DOHH2 (cell line): ENCODE data around the gene PARM1.

Source experiments
- H3F3A ChIP-seq: fragments of 200-600 bp; sonication (generic), shearing (Covaris generic); 2 replicates; pipeline ENCODE4 v1.6.0; 2016; ENCODE audit warnings: antibody characterized with exemption, mild to moderate bottlenecking; ENCODE audit not compliant: control insufficient read depth, insufficient read depth
- H3K27ac ChIP-seq: fragments of 200-600 bp; sonication (generic); 2 replicates; pipeline ENCODE4 v1.5.1; 2014; ENCODE audit warnings: low read depth, mild to moderate bottlenecking, low read length, moderate library complexity
- H3K27me3 ChIP-seq: fragments of 200-600 bp; sonication (generic); 2 replicates; pipeline ENCODE4 v1.6.1; 2014; ENCODE audit warnings: mild to moderate bottlenecking, low read length, mixed read lengths; ENCODE audit not compliant: control insufficient read depth
- H3K36me3 ChIP-seq: fragments of 200-600 bp; sonication (generic); 2 replicates; pipeline ENCODE4 v1.6.1; 2014; ENCODE audit warnings: mild to moderate bottlenecking, low read length, moderate library complexity, mixed read lengths; ENCODE audit not compliant: control insufficient read depth
- H3K4me1 ChIP-seq: fragments of 200-600 bp; sonication (generic); 2 replicates; pipeline ENCODE4 v1.6.1; 2014; ENCODE audit warnings: mild to moderate bottlenecking, low read length, mixed read lengths; ENCODE audit not compliant: control insufficient read depth
- H3K4me2 ChIP-seq: fragments of 200-600 bp; sonication (generic); 2 replicates; pipeline ENCODE4 v1.6.0; 2014; ENCODE audit warnings: mild to moderate bottlenecking, low read length, moderate library complexity
- H3K4me3 ChIP-seq: fragments of 200-600 bp; sonication (generic); 2 replicates; pipeline ENCODE4 v1.5.1; 2014; ENCODE audit warnings: mild to moderate bottlenecking, low read length, mixed read lengths
- H3K79me2 ChIP-seq: fragments of 200-600 bp; sonication (generic); 2 replicates; pipeline ENCODE4 v1.6.1; 2014; ENCODE audit warnings: mild to moderate bottlenecking, low read length, mixed read lengths; ENCODE audit not compliant: control insufficient read depth
- H3K9me2 ChIP-seq: fragments of 200-600 bp; sonication (generic); replicated peaks from 2 replicates; pipeline ENCODE4 v1.6.1; 2014; ENCODE audit warnings: mild to moderate bottlenecking, low read length, mixed read lengths; ENCODE audit not compliant: control insufficient read depth
- H3K9me3 ChIP-seq: fragments of 200-600 bp; sonication (generic); 2 replicates; pipeline ENCODE4 v1.6.1; 2014; ENCODE audit warnings: antibody characterized with exemption, low read length, mixed read lengths; ENCODE audit not compliant: control insufficient read depth, insufficient read depth
- H4K20me1 ChIP-seq: fragments of 200-600 bp; sonication (generic); 2 replicates; pipeline ENCODE4 v1.6.0; 2014; ENCODE audit warnings: low read depth, mild to moderate bottlenecking, antibody characterized with exemption, low read length, moderate library complexity; ENCODE audit not compliant: control insufficient read depth, insufficient read depth
- EZH2phosphoT487 ChIP-seq: fragments of 200-600 bp; sonication (generic); IDR thresholded peaks from 2 replicates; pipeline ENCODE4 v1.6.1; 2017; ENCODE audit warnings: borderline replicate concordance, mild to moderate bottlenecking, antibody characterized with exemption, low read length, moderate library complexity, mixed read lengths
- TF ChIP-seq, protein P1 (sequence below): fragments of 200-600 bp; sonication (generic); IDR thresholded peaks from one replicate; pipeline ENCODE4 v1.5.1; 2014; ENCODE audit warnings: antibody characterized with exemption, mild to moderate bottlenecking, low read depth, low read length; ENCODE audit not compliant: poor library complexity, severe bottlenecking

Gene PARM1

DNA sequence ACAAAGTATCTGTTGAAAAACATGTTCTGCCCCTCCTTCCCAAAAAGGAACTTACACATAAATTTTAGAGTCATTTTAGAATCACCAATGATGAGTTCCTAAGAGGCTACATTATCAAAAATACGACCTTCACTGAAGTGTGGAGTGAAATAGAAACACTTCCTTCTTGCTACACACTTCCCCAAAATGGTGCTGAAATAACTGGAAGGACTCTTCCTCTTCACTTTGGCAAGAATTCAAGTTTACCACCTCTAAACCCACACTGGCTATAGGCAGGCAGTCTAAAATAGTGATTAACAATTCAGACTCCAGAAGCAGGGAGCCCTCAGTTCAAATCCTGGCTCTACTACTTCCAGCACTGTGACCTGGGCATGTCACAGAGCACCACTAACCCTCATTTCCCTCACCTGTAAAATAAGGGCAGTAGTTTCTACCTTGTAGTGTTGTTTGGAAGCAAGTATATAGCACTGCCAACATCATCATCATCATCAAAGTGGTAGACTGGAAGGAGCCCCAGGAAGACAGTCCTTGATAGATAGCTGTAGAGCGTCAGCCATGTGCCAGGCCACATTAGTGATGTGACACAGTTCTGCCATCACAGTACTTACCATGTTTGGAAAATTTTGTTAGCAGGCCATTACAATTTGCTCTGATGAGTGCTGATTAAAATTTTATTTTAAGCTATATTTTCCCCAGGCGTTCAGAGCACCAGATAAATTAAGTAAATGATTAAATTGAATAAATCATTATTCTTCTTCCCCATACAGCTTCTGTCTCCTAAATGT, 103.3 kb downstream of the PARM1 start:
- Histone ChIP-seq H3K4me1 (peaks cover 5% of the 10 kb centered on the region), H3K9me3 (no peaks in the 10 kb centered on the region), H3F3A (no peaks in the 10 kb centered on the region), H3K4me2 (no peak overlapping the region), H3K27ac (no peak overlapping the region), H3K27me3 (no peaks in the 10 kb centered on the region), H3K36me3 (no peaks in the 10 kb centered on the region), H3K9me2 (no peaks in the 10 kb centered on the region), H3K4me3 (no peak overlapping the region), H4K20me1 (no peaks in the 10 kb centered on the region), H3K79me2 (no peaks in the 10 kb centered on the region)
- TF ChIP-seq, protein P1, sequence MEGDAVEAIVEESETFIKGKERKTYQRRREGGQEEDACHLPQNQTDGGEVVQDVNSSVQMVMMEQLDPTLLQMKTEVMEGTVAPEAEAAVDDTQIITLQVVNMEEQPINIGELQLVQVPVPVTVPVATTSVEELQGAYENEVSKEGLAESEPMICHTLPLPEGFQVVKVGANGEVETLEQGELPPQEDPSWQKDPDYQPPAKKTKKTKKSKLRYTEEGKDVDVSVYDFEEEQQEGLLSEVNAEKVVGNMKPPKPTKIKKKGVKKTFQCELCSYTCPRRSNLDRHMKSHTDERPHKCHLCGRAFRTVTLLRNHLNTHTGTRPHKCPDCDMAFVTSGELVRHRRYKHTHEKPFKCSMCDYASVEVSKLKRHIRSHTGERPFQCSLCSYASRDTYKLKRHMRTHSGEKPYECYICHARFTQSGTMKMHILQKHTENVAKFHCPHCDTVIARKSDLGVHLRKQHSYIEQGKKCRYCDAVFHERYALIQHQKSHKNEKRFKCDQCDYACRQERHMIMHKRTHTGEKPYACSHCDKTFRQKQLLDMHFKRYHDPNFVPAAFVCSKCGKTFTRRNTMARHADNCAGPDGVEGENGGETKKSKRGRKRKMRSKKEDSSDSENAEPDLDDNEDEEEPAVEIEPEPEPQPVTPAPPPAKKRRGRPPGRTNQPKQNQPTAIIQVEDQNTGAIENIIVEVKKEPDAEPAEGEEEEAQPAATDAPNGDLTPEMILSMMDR = no peak
- no peak for TF ChIP-seq EZH2phosphoT487

DNA sequence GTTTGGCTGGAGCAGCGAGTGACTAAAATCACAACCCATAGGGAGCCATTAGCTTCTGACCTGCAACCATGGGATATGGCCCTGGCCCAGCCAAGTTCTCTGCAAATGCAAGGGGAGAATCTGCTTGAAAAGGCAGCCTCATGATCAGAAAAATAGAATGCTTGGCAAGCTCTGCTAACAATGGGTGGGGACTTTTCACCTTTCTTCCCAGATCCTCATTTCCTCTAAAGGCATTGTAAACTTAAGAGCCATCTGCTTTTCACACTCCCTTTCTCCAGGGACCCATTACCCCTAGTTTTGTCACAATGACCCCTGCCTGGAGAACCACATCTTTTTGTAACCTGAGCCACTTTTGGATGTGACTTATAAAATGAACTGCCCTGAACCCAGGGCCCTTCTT, 104.3 kb downstream of the PARM1 start:
- no peaks in the 10 kb centered on the region for H3K36me3 ChIP-seq
- H3K4me2 ChIP-seq = no peak overlapping the region
- TF ChIP-seq EZH2phosphoT487 = no peak
- TF ChIP-seq, protein P1 = no peak
- H3F3A ChIP-seq = no peaks in the 10 kb centered on the region
- no peak overlapping the region for H3K27ac ChIP-seq
- peaks cover 5% of the 10 kb centered on the region for H3K4me1 ChIP-seq
- no peaks in the 10 kb centered on the region for H3K79me2 ChIP-seq
- no peaks in the 10 kb centered on the region for H4K20me1 ChIP-seq
- H3K27me3 ChIP-seq = no peaks in the 10 kb centered on the region
- H3K9me2 ChIP-seq = no peaks in the 10 kb centered on the region
- no peaks in the 10 kb centered on the region for H3K9me3 ChIP-seq
- H3K4me3 ChIP-seq = no peak overlapping the region

DNA sequence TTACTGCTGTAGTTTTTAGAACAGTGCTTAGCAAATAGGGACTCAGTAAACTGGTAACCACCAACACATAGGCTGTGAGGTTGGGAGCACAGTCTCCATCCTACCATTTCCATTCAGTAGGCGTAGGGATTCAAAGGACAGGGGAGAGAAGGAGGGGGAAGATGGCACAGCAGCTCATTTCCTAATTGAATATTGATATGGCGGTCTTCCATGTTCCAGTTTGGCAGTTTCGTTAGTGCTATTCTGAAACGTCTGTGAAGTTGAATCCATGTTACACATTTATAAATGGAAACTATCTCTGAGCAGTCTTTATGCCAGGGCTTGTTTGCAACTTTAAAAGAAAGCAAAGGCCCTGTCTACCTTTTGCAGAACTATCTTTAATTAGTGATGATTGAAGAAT, 105.5 kb downstream of the PARM1 start:
- TF ChIP-seq, protein P1 = no peak
- TF ChIP-seq EZH2phosphoT487 = no peak
- no peak overlapping the region for H3K4me2 ChIP-seq
- peaks cover 5% of the 10 kb centered on the region for H3K4me1 ChIP-seq
- no peak overlapping the region for H3K4me3 ChIP-seq
- H3K27ac ChIP-seq = no peak overlapping the region
- H4K20me1 ChIP-seq = no peaks in the 10 kb centered on the region
- no peaks in the 10 kb centered on the region for H3K9me2 ChIP-seq
- no peaks in the 10 kb centered on the region for H3K9me3 ChIP-seq
- no peaks in the 10 kb centered on the region for H3F3A ChIP-seq
- H3K36me3 ChIP-seq = no peaks in the 10 kb centered on the region
- no peaks in the 10 kb centered on the region for H3K79me2 ChIP-seq
- no peaks in the 10 kb centered on the region for H3K27me3 ChIP-seq
